Stimulated activated CD4-positive, alpha-beta T cell treated with anti-CD3 and anti-CD28 coated beads, TNF-alpha, amount 100 ng/mL, for 4 hours (primary cell): ENCODE results near the gene PPM1G.

Experiments used
- DNase-seq, 3 experiments: peaks; one replicate each; pipeline ENCODE4 v3.0.0-alpha.2; 2020; ENCODE audit warnings: low read depth in 3 of 3

The PPM1G gene

GRCh38 chr2:27412419-27413152 is 3.2 kb upstream of the PPM1G start:
- DNase-seq = no peak

GRCh38 chr2:27408601-27409320 is 630 bp downstream of the PPM1G start:
- peak in 1 of 3 experiments; percentile 8 for DNase-seq

- DNase-seq = no peak
Measured at GRCh38 chr2:27407798-27408491, 1.4 kb downstream of the PPM1G start.

GRCh38 chr2:27400348-27401135 is 8.8 kb downstream of the PPM1G start:
- DNase-seq = no peak

GRCh38 chr2:27398962-27399361 is 10.4 kb downstream of the PPM1G start:
- no peak for DNase-seq

GRCh38 chr2:27393225-27393624 is 16.2 kb downstream of the PPM1G start:
- no peak for DNase-seq

- no peak for DNase-seq
Measured at GRCh38 chr2:27390822-27391679, 18.3 kb downstream of the PPM1G start.

- no peak for DNase-seq
Measured at GRCh38 chr2:27381577-27382181, 27.7 kb downstream of the PPM1G start.

- peak; percentile 71 to 77 (median 75) for DNase-seq
Measured at GRCh38 chr2:27380626-27381545, 28.5 kb downstream of the PPM1G start, which contains the start of gene ZNF513. Gene ZNF513, minus strand, starts transcription at chr2:27380734. Its CDS starts 208 bp downstream, at chr2:27380526.

- DNase-seq = no peak
Measured at GRCh38 chr2:27379836-27380625, 29.4 kb downstream of the PPM1G start.

GRCh38 chr2:27379383-27379835 is 30.0 kb downstream of the PPM1G start:
- no peak for DNase-seq

- DNase-seq = no peak
Measured at GRCh38 chr2:27378809-27379290, 30.5 kb downstream of the PPM1G start.

GRCh38 chr2:27378096-27378808 is 31.1 kb downstream of the PPM1G start:
- no peak for DNase-seq

- no peak for DNase-seq
Measured at GRCh38 chr2:27377618-27378095, 31.7 kb downstream of the PPM1G start.

- no peak for DNase-seq
Measured at GRCh38 chr2:27376866-27377617, 32.3 kb downstream of the PPM1G start.

- no peak for DNase-seq
Measured at GRCh38 chr2:27376151-27376865, 33.1 kb downstream of the PPM1G start.
